ENCODE measurements around the gene POLD2.
A peak's percentile ranks its signal among the peaks of the same experiment; 100 is the strongest.

The POLD2 gene

DNA sequence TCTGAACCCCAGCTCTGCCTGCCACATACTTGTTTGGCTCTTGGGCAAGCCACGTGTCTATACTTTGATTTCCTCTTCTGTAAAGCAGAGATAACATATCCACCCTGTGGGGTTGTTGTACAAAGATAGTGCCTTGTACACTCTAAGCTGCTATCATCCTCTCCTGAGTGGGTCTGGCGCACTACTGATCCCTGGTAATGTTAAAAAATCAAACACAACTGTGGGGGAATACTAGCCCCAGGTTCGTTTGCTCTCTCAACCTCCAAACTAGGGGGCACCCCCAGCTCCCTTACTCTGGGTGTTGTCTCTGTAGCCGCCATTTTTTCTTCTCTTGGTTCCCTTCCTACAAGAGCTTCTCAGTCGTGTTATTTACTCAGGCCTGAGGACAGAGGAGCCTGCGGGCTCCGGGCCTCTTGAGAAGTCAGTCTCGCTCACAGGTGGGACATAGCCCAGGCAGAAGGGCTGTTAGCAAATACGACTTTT is 42.0 kb downstream of the POLD2 start:
- DNase-seq (ENCODE audit: low read depth), result no peak

DNA sequence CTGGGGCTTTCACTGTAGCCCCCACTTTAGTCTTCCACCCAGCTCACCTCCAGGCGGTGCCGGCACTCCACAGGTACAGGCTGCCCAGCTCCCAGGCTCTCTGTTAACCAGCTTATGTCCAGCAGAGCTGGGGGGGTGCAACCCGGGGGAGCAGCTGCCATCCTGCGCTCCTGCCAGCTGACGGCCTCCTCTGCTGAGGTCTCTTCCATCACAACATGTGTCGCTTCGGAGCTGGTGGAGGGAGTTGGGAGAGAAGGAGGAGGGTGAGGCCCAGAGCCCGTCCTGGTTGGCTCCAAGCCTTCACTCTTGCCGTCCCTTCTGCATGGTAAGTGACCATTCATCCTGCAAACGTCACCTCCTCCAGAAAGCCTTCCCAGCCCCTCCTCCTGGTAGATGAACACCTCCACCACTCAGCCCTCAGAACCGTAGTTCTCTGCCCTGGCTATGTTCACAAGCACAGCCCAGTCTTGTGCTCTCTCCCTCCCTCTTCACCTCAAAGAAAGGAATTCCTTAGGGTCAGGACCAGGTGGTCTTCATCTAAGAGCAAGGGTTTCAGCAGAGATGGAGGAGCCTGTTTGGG is 42.6 kb downstream of the POLD2 start:
- no peak for DNase-seq (ENCODE audit: low read depth)

DNA sequence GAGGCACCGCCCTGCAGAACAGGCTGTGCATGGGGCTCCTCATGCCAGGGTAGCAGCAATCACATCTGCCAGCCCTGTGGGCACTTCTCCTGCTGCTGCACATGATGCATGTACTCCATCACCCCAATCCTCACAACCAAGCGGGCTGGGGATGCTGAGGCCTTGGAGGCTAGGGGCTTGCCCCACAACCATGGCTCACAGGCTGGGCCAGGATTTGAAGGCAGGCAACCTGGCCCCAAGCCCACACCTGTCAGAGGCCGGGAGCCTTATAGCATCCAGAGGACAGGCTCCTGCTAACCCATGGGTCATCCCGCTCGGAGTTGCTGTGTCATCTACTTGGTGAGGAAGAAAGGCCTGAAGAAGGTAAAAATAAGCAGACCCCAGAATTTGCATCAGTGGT is 43.2 kb downstream of the POLD2 start:
- no peak for DNase-seq (ENCODE audit: low read depth)

DNA sequence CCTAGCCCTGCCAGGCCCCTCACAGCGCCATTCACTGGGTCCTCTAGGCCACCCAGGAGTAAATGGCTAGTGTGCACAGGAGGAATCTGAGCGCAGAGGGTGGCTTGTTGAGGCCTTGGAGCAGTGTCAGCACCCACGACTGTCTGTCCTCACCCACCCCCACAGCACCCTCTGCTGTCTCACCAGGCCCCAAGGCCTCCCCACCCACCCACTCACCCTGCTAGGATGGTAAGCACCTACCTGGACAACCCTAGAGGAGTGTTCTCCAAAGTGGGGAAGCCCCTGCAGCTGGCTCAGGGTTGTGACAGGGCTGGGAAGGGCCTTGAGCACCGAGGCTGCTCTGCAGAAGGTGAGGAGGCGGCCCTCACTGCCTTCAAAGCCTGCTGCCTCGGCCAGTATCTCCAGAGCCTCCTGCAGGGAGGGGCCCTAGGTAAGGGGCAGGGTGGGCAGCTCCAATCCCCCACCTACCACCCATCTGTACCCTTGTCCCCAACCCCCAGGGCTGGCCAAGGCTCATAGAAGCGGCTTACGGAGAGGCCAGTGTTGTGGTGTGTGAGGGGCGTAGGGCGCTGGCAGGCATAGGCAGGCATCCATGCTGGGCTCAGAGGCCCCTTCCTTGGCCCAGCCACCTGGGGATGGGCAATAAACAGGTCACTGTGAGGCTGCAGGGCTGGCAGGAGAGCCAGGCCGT is 43.9 kb downstream of the POLD2 start:
- no peak for DNase-seq (ENCODE audit: low read depth)

DNA sequence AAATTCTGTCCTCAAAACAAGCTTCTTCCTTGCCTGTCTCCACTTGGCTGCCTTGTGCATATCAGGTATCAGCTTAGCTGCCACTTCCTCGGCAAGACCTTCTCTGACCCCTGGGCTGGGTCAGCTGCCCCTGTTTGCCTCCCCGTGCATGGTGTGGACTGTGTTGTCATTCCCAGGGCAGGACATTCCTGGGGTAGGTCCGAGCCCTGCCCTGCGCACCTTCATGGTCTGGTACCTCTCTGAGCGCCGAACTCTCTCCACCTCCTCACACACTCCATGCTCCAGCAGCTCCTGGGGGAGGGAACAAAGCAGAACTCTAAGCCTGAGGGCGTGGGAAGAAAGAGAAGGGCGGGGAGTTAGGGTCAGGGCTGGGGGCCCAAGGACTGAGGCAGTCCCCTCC is 44.8 kb downstream of the POLD2 start:
- DNase-seq (ENCODE audit: low read depth), result no peak

DNA sequence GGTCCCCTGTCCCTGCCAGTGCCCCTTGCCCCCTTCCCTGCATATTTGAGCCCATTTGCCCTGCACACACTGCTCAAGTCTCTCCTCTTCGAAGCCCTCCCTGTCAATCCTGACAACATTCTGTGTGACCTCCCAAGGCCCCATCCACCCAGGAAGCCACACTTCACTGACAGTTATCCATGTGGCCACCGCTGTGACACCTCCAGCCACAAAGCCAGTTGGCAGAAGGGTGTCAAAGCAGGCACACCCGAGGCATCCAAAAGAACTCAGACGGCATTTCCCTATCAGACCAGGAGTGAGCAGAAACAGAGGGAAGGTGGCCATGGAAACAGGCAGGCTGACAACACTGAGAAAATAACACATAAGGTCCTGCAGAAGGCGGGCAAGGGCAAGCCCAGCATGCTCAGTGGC is 45.7 kb downstream of the POLD2 start:
- no peak for DNase-seq (ENCODE audit: low read depth)

DNA sequence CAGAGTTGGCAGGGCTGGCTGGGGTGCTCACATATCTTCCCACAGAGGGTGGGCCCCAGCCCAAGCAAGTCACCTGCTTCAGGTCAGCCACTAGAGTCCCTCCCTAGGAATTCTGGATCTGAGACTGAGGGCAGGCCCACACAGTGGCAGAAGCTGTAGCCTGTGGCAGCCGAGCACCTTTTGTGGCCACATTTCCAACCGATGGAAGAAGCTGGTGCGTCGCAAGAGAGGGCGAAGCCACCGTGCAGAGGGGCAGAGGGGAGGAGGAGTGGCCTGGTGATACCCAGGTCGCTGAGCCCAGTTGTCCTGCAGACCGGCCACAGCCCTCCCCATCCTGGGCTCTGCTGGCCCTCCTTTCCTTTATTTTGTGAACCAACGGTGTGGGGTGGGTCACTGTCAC is 46.3 kb downstream of the POLD2 start:
- DNase-seq (ENCODE audit: low read depth), result no peak

DNA sequence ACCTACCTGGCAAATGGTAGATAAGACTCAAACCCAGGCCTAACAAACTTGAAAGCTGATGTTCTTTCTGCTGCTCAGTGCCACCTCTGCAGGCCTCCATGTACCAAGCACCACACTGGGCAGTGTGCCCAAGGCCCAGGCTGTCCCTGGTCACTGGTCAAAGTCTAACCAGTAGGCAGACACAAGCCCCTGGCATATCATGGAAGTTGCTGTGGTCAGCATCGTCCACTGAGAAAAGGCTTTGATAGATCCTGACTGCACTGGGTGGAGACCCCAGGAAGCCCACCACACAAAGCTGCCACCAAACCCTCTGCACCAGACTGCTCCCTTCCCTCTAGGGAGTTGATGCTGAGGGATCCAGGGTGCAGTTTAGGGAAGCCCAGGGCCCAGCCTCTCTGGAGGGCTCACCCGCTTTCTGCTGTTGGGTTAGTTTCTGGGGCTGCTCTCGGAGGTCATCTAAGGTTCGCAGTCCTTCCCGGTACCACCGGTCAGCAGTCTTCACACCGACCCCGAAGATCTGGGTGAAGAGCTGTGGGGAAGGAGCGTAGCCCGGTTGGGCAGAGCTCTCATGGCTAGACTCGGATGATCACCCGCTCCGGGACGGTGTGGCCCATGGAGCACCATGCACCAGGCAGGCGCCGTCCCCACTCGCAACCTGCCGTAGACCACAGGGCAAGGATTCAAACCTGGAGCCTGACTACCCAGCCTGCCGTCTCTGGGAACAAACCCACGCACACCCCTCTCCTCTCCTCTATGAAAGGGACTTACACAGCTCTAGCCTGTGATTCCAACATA is 47.0 kb downstream of the POLD2 start:
- DNase-seq (ENCODE audit: low read depth), result no peak

DNA sequence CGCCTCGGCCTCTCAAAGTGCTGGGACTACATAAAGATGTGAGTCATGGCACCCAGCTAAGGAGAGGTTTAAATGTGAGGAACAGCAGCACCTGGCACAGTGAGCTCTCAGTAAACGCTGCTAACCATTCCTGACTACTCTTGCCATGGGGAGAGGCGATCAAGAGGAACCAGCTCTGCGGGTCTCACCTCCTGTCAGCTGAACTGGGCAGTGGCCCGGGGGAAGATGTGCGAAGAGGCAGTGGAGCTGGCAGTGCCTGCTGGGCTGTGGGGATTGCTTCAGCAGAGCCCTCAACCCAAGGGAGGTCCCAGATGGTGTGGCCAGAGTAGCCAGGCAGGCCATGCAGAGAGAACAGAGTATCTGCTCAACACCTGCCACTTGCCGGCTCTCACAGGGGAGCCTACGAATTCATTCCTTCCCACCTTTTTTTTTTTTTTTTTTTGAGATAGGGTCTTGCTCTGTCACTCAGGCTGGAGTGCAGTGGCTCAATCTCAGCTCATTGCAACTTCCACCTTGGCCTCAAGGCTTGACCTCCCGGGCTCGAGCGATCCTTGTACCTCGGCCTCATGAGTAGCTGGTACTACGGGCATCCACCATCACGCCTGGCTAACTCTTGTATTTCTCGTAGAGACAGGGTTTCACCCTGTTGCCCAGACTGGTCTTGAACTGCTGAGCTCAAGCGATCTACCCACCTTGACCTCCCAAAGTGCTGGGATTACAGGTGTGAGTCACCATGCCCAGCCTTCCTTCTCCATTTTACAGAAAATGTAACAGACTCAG is 47.9 kb downstream of the POLD2 start:
- no peak for DNase-seq (ENCODE audit: low read depth)

DNA sequence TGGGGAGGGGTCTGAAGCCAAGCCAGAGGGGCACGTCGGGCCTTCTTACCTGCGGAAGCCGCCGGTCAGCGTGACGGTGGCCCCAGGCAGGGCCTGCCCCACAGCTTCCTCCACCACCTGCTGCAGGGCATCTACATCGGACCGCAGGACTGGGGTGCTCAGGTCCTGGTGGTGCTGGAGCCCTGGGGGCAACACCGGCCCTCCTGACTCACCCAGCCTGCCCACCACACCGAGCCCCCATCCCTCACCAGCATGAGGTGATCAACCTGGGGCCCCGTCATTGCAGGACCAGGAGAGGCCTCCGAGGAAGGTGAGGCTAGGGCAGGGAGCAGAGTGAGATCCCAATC is 49.0 kb downstream of the POLD2 start:
- no peak for DNase-seq (ENCODE audit: low read depth)

DNA sequence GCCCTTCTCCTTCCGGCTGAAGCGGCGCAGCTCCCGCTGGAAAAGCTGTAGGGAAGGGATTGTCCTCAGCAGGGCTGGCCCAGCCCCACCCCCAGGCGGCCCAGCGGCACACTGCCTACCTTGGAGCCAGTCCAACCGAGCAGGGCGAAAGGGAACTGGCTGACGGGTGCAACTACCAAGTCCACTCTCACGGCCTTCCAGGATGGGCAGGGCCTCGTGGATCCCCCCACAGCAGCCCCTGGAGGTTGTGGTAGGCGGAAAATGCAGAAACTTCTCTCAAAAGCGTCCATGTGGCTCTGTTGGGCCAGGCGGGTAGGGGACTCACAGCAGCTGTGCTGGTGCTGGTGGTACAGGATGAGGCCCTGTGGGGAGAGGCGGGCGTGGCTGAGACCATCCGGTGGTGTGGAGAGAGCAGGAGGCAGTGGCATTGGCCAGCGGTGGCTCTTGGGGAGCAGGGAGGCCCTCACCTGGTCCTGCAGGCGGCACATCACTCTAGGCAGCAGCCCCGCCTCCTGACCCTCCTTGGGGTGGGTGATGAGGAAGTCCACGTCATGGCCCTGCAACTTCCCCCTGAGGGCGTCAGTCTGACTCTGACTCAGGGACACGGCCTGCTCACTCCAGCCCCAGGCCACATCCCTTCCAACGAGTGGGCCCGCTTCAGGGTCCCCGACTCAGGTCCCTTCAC is 49.5 kb downstream of the POLD2 start:
- no peak for DNase-seq (ENCODE audit: low read depth)

DNA sequence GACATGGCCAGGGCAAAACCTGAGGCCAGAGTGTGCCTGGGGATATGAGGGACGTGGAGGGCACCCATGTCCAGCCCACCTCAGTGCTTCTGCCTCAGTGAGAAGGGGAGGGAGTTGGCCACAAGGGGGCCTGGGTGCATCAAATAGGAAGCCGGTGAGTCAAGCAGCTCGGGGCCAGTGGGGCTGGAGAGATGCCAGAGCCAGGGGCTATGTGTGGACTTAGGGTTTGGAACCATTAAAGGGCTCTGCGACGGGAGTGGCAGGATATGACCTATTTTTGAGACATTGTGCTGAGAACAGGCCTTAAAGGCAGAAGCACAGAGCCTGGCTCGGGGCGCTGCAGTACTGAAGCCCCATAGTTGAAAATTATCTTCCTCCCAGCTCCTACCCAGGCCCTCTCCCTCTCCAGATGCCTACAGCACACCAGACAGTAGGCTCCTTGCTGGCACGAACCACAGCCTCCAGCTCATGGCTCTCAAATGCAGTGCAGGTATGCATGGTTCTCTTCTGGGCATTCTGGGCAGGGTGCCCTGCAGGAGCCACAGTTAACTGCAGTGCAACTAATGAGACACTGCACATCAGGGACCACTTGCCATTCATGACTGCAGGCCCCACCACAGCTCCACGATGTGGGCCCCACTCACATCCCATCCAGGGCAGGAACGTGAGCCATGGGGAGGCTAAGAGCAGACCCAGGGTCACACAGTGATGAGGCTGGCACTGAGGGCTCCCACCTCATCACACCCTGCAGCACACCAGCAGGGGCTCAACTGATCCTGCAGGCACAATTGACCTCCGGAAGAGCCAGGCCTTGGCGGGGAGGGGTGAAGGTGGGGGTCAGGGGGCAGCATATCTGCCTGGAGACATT is 50.8 kb downstream of the POLD2 start:
- peak; percentile 67 for DNase-seq (ENCODE audit: low read depth)

DNA sequence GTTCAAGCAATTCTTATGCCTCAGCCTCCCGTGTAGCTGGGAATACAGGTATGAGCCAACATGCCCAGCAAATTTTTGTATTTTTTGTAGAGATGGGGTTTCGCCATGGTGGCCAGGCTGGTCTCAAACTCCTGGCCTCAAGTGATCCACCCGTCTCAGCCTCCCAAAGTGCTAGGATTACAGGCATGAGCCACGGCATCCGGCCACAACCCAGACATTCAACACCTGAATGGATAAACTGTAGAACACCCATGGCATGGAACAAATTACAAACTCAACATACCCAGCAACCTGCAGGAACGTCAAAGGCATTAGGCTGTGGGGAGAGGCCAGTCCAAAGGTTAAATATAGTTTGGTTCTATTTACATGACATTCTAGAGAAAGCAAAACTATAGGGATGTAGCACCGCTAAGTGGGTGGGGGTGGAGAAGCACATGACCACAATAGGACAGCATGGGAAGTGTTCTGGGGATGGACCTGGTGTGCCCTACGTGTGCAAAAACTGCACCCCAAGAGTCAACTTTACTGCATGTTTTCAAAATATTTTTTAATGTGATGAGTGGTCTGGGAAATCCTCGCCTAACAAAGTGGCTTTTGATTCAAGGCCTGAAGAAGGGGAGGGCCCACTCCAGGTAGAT is 51.5 kb downstream of the POLD2 start:
- no peak for DNase-seq (ENCODE audit: low read depth)

DNA sequence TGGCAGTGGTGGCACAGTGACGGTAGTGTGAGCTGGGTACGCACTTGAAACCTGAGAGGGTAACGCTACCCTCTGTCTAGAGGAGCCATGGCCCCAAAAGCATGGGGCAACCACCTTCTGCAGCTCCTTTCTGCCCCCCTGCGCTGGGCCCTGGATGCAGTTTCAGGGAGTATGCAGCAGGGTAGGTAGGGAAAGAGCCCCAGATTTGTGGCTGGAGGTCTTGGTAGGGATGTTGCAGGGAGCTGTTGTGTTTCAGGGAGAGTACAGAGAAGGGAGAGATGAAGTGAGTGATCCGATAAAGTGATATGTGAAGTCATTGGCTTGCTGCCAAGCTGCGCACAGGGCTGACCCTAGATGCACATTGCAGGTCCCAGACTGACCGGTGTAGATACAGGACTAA is 55.3 kb downstream of the POLD2 start:
- DNase-seq (ENCODE audit: low read depth), result no peak

DNA sequence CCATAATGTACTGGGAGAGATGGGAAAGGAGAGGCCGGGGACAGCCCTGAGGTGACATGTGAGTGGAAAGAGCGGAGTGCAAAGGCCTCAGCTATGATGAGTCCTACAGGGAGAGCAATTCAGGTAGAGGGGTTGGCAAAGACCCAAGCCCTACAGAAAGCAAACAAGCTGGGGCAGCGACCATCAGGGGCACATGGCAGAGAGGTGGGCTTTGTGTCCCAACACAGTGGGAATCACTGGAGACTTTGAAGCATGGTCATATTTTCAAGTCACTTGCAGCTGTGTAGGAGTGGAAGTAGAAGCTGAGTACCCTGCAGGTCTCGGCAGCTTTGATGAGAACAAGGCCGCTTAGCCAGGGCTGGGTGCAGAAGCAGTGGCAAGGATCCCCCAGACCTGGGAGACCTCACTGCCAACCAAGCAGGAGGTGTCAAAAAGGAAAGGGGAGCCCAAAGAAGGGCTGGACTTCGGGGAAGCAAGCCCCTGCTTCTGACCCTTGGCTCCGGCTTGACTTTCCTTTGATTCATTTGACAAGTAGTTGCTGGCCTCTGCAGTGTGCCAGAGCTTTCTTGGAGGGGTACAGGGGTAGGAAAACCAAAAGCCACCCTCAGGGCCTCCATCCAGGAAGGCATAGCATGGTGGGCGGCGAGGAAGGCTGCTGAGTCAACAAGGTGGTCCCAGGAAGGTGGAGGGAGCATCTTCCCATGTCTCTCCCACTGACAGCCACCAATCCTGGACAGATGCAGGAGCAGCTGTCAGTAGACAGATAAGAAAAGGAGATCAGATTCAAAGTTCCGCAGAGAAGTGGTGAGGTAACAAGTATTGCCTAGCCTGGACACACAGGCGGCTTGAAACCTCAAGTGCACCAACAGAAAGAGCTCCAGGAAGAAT is 56.0 kb downstream of the POLD2 start:
- no peak for DNase-seq (ENCODE audit: low read depth)

DNA sequence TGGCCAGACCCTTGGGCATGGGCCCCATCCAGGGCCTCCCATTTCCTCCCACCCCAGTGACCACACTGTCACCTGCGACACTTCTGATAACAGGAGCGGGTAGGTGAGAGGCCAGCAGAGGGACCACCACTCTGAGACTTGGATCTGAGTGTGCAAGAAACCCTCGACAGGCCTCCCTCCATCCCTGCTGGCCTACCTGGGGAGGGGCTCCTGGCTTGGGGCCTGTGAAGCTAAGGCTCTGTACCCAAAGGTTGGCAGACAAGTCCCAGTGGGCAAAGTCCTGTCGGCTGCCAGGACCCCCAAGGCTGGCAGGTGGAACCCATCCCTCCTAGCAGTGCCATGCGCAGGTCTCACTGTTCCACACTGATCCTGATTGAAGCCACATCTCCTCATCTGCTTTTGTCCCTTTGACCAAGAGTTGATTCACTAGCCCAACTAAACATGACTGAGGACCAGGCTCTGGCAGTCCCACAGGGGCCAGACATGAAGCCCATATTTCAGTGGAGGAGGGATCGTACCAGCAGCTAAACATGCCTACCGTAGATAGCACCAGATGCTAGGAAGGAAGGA is 56.8 kb downstream of the POLD2 start:
- no peak for DNase-seq (ENCODE audit: low read depth)

DNA sequence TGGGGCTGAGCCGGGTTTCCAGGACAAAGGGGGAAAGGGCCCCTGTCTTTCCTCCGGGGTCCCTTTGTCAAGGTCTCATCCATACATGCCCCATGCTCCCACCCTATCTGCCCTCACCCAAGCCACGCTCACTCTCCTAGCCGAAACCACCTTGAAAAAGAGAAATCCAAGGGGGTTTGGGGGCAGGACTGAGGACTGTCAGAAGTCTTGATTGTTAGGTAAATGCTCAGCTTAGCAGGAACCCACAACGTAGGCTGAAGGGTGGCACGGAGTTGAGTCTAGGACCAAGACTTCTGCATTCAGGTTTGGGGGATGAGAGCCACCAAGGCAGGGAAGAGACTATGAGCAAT is 57.3 kb downstream of the POLD2 start:
- no peak for DNase-seq (ENCODE audit: low read depth)

DNA sequence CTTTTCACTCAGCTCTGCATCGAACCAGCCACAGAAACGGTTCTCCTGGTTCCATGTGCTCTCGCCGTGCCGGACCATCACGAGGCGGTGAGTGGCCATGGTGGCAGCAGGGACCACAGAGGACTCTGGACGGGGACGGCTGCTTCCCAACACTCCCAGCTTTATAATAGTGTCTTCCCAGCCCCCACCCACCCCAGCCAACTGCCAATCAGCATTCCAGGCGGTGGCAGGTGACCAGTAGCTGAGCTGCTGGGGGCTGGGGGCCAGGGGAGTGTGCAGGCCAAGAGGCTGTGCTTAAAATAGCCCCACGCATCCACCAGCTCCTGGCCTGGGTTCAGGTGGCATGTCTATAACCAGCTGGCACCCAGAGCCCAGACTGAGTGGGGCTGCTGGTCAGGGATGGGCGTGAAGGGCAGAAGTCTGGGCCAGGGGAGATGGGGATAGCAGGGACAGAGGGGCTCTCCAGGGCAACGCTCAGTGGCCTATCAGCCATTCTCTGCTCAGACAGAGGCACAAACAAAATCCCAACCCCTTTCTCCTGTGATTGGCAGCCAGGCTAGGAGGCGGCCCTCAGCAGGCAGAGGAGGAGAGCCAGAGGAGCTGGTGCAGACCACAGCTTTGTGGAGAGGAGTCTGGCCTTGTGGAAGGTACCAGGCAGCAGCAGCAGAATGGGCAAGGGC is 57.8 kb downstream of the POLD2 start, which contains the start of gene PGAM2:
TSS of gene PGAM2 (minus strand) at position 137 of the 680 bp plus-strand sequence. CDS start at position 99, 38 bp downstream.
- no peak for DNase-seq (ENCODE audit: low read depth)

Data from stromal cell of bone marrow (primary cell).